Prostate gland (tissue), 2 donors: Measurements from ENCODE around the gene RASSF8. TPM values are rescaled to one million over a fixed set of nuclear protein-coding genes. Genes with fewer than 3 reads are reported as not detected.

Experiments used
- DNase-seq: peaks from one replicate; pipeline ENCODE4 v3.0.0-alpha.2; 2019; ENCODE audit warnings: low spot score
- H3K27ac ChIP-seq, 2 donors: fragments of 200-600 bp; sonication (generic); 2 replicates each; pipeline ENCODE4 v1.5.1; 2017 to 2019
- H3K27me3 ChIP-seq: fragments of 200-600 bp; sonication (generic); replicated peaks from 2 replicates; pipeline ENCODE4 v1.5.1; 2019; ENCODE audit not compliant: insufficient read depth
- H3K36me3 ChIP-seq, 2 donors: fragments of 200-600 bp; sonication (generic); 1 replicate in 1 of 2; 2 replicates in 1 of 2; pipeline versions ENCODE4 v1.5.1 to v1.8.1; 2017 to 2019
- H3K4me1 ChIP-seq: fragments of 200-600 bp; sonication (generic); replicated peaks from 2 replicates; pipeline ENCODE4 v1.5.1; 2019
- H3K4me3 ChIP-seq, 2 donors: fragments of 200-600 bp; sonication (generic); 2 replicates each; pipeline ENCODE4 v1.5.1; 2017 to 2019
- H3K9me3 ChIP-seq: fragments of 200-600 bp; sonication (generic); 2 replicates; pipeline ENCODE4 v1.5.1; 2017
- CTCF ChIP-seq, 4 experiments: fragments of 200-600 bp in 2 of 4; fragments of 450-650 bp in 2 of 4; sonication (generic) in 2 of 4; IDR thresholded peaks; 1 replicate in 3 of 4; 2 replicates in 1 of 4; pipeline ENCODE4 v1.5.1; 2016 to 2019; ENCODE audit warnings: antibody characterized with exemption in 4 of 4, mild to moderate bottlenecking in 2 of 4, moderate library complexity in 2 of 4
- POLR2A ChIP-seq: fragments of 450-650 bp; IDR thresholded peaks from one replicate; pipeline ENCODE4 v1.6.1; 2016; ENCODE audit warnings: antibody characterized with exemption, mild to moderate bottlenecking
- POLR2AphosphoS5 ChIP-seq: sonication (generic); formaldehyde crosslinking; IDR thresholded peaks from one replicate; pipeline ENCODE4 v1.6.1; 2017; ENCODE audit warnings: antibody characterized with exemption
- WGBS: methylation state at CpG from one replicate; pipeline ENCODE4 v1.1.5; 2018; 5-methylcytosine and 5-hydroxymethylcytosine counted together
- intact Hi-C: fragments of 100-400 bp; cut with DNase I; formaldehyde crosslinking; loops from one replicate; pipeline ENCODE4 v1.14.2; 2022
- total RNA-seq, 2 donors: library from RNA; depleted of rRNA; stranded (reverse); fragments of >200 nt; gene quantifications; one replicate each; pipeline ENCODE4 v1.1.0, GENCODE V29; 2016

Gene RASSF8
- total RNA-seq, 2 donors from 2014 or later = 26.0 to 62.1 TPM

- no peak overlapping the region for H3K27ac ChIP-seq
- H3K9me3 ChIP-seq = no peaks in the 10 kb centered on the region
- no peaks in the 10 kb centered on the region for H3K4me1 ChIP-seq
- H3K4me3 ChIP-seq = no peak overlapping the region
- no peak for DNase-seq
- intact Hi-C loops = no loop called here
- no peak for TF ChIP-seq CTCF (IDR thresholded peaks at IDR 0.05)
- TF ChIP-seq POLR2A = no peak
- TF ChIP-seq POLR2AphosphoS5 = no peak
- H3K36me3 ChIP-seq = no peaks in the 10 kb centered on the region
- WGBS = 64% methylated on average over 1 of the region's 1 CpG
- no peaks in the 10 kb centered on the region for H3K27me3 ChIP-seq
These were observed 19.9 kb upstream of the RASSF8 start for GRCh38 chr12:25938581-25938980.

- no peak for TF ChIP-seq POLR2A
- no peak for TF ChIP-seq CTCF (IDR thresholded peaks at IDR 0.05)
- no peak for TF ChIP-seq POLR2AphosphoS5
- Histone ChIP-seq H3K4me1 (no peaks in the 10 kb centered on the region), H3K27me3 (no peaks in the 10 kb centered on the region), H3K9me3 (no peaks in the 10 kb centered on the region), H3K27ac (no peak overlapping the region), H3K36me3 (no peaks in the 10 kb centered on the region), H3K4me3 (no peak overlapping the region)
- WGBS = 98% methylated on average over 2 of the region's 2 CpGs
- no peak for DNase-seq
- intact Hi-C loops = no loop called here
These were observed 18.9 kb upstream of the RASSF8 start for GRCh38 chr12:25939606-25940005.

GRCh38 chr12:25940886-25941285 lies 17.6 kb upstream of the RASSF8 start:
- Histone ChIP-seq H3K4me3 (no peak overlapping the region), H3K4me1 (no peaks in the 10 kb centered on the region), H3K9me3 (no peaks in the 10 kb centered on the region), H3K27ac (no peak overlapping the region), H3K36me3 (no peaks in the 10 kb centered on the region), H3K27me3 (no peaks in the 10 kb centered on the region)
- intact Hi-C loops = no loop called here
- no peak for TF ChIP-seq POLR2A
- TF ChIP-seq CTCF (IDR thresholded peaks at IDR 0.05) = no peak
- TF ChIP-seq POLR2AphosphoS5 = no peak
- no peak for DNase-seq
- WGBS = 91% methylated on average over 1 of the region's 1 CpG

- Histone ChIP-seq H3K4me3 (no peak overlapping the region), H3K27ac (no peak overlapping the region), H3K27me3 (no peaks in the 10 kb centered on the region), H3K4me1 (no peaks in the 10 kb centered on the region), H3K9me3 (no peaks in the 10 kb centered on the region), H3K36me3 (no peaks in the 10 kb centered on the region)
- no peak for DNase-seq
- WGBS = 89% methylated on average over 2 of the region's 2 CpGs
- intact Hi-C loops = no loop called here
- TF ChIP-seq POLR2A (no peak), CTCF (IDR thresholded peaks at IDR 0.05) (no peak), POLR2AphosphoS5 (no peak)
These were observed 15.8 kb upstream of the RASSF8 start for GRCh38 chr12:25942709-25943108.

GRCh38 chr12:25943940-25944339 lies 14.5 kb upstream of the RASSF8 start:
- Histone ChIP-seq H3K4me1 (no peaks in the 10 kb centered on the region), H3K4me3 (no peak overlapping the region), H3K27ac (no peak overlapping the region), H3K36me3 (no peaks in the 10 kb centered on the region), H3K9me3 (no peaks in the 10 kb centered on the region), H3K27me3 (no peaks in the 10 kb centered on the region)
- no peak for DNase-seq
- intact Hi-C loops = no loop called here
- TF ChIP-seq POLR2AphosphoS5 (no peak), POLR2A (no peak), CTCF (IDR thresholded peaks at IDR 0.05) (no peak)
